Endothelial cell (in vitro differentiated cells): ENCODE data around the gene C11orf52. TPM values are rescaled to one million over a fixed set of nuclear protein-coding genes. Genes with fewer than 3 reads are reported as not detected.

Experiments
- DNase-seq: peaks from one replicate; pipeline ENCODE4 v3.0.0; 2021; ENCODE audit warnings: low spot score
- H3K27ac Mint-ChIP-seq: one replicate; pipeline ENCODE4 v1.8.0; 2021; ENCODE audit warnings: mixed read lengths, inconsistent platforms; ENCODE audit not compliant: unreplicated experiment
- H3K27me3 Mint-ChIP-seq: one replicate; pipeline ENCODE4 v1.8.0; 2021; ENCODE audit warnings: mild to moderate bottlenecking, moderate library complexity, mixed read lengths, inconsistent platforms; ENCODE audit not compliant: unreplicated experiment
- H3K36me3 Mint-ChIP-seq: one replicate; pipeline ENCODE4 v1.8.0; 2021; ENCODE audit warnings: mild to moderate bottlenecking, low read depth, mixed read lengths, inconsistent platforms; ENCODE audit not compliant: unreplicated experiment
- H3K4me1 Mint-ChIP-seq: one replicate; pipeline ENCODE4 v1.8.0; 2021; ENCODE audit warnings: mild to moderate bottlenecking, mixed read lengths, inconsistent platforms; ENCODE audit not compliant: unreplicated experiment
- H3K4me3 Mint-ChIP-seq: one replicate; pipeline ENCODE4 v1.8.0; 2021; ENCODE audit warnings: mild to moderate bottlenecking, mixed read lengths, inconsistent platforms; ENCODE audit not compliant: unreplicated experiment
- H3K9me3 Mint-ChIP-seq: one replicate; pipeline ENCODE4 v1.8.0; 2021; ENCODE audit warnings: mixed read lengths, inconsistent platforms; ENCODE audit not compliant: unreplicated experiment
- CTCF ChIP-seq: fragments of 200-600 bp; sonication (generic); IDR thresholded peaks from one replicate; pipeline ENCODE4 v1.5.0; 2021; ENCODE audit warnings: antibody characterized with exemption; ENCODE audit not compliant: unreplicated experiment
- total RNA-seq: library from RNA; stranded (reverse); fragmentation: NEBNext Ultra II Directional; extraction: Animal tissue kit (Norgen Biotek cat#: 25700); gene quantifications from one replicate; pipeline ENCODE4 v1.2.1, GENCODE V29; 2021; ENCODE audit not compliant: unreplicated experiment

C11orf52 gene
- total RNA-seq, 1 donor from 2014 or later = 2.8 TPM

- Mint-ChIP-seq H3K9me3 (no peaks in the 10 kb centered on the region), H3K27me3 (peaks cover 1% of the 10 kb centered on the region), H3K27ac (peak overlapping the region; percentile 25), H3K4me1 (peaks cover 24% of the 10 kb centered on the region), H3K36me3 (no peaks in the 10 kb centered on the region), H3K4me3 (peak overlapping the region; percentile 52)
- no peak for TF ChIP-seq CTCF
- no peak for DNase-seq
These were observed 19.1 kb downstream of the C11orf52 start for GRCh38 chr11:111937844-111938243.

- H3K27ac Mint-ChIP-seq = no peak overlapping the region
These were observed 20.0 kb downstream of the C11orf52 start for GRCh38 chr11:111938687-111939160.

GRCh38 chr11:111939836-111940604, 21.3 kb downstream of the C11orf52 start:
- no peak for TF ChIP-seq CTCF
- Mint-ChIP-seq H3K4me3 (no peak overlapping the region), H3K27ac (no peak overlapping the region), H3K36me3 (no peaks in the 10 kb centered on the region), H3K27me3 (peaks cover 1% of the 10 kb centered on the region), H3K4me1 (peaks cover 36% of the 10 kb centered on the region), H3K9me3 (no peaks in the 10 kb centered on the region)
- DNase-seq = no peak

More at GRCh38 chr11:111938687-111939160, 20.0 kb downstream of the C11orf52 start:
- DNase-seq = no peak
- peaks cover 1% of the 10 kb centered on the region for H3K27me3 Mint-ChIP-seq
- H3K4me1 Mint-ChIP-seq = peaks cover 24% of the 10 kb centered on the region
- peak overlapping the region; percentile 52 for H3K4me3 Mint-ChIP-seq
- H3K36me3 Mint-ChIP-seq = no peaks in the 10 kb centered on the region
- no peaks in the 10 kb centered on the region for H3K9me3 Mint-ChIP-seq
- TF ChIP-seq CTCF = no peak

GRCh38 chr11:111941963-111942362, 23.2 kb downstream of the C11orf52 start:
- TF ChIP-seq CTCF = no peak
- Mint-ChIP-seq H3K27ac (no peak overlapping the region), H3K27me3 (peaks cover 1% of the 10 kb centered on the region), H3K4me3 (no peak overlapping the region), H3K9me3 (no peaks in the 10 kb centered on the region), H3K4me1 (peaks cover 36% of the 10 kb centered on the region), H3K36me3 (no peaks in the 10 kb centered on the region)
- DNase-seq = no peak

- Mint-ChIP-seq H3K9me3 (no peaks in the 10 kb centered on the region), H3K4me3 (no peak overlapping the region), H3K27ac (no peak overlapping the region), H3K27me3 (peaks cover 1% of the 10 kb centered on the region), H3K4me1 (peaks cover 34% of the 10 kb centered on the region), H3K36me3 (no peaks in the 10 kb centered on the region)
- TF ChIP-seq CTCF = no peak
- no peak for DNase-seq
These were observed 24.1 kb downstream of the C11orf52 start for GRCh38 chr11:111942829-111943228.
